Measurements from ENCODE around the gene CALM3. TPM values are rescaled to one million over a fixed set of nuclear protein-coding genes. Genes with fewer than 3 reads are reported as not detected.
A peak's percentile ranks its signal among the peaks of the same experiment; 100 is the strongest.

The CALM3 gene
- total and polyA plus RNA-seq, 2 donors from 2014 or later, result 217 to 350 TPM

- no peak for TF ChIP-seq CTCF (IDR thresholded peaks at IDR 0.05; ENCODE audit: borderline replicate concordance, extremely low read depth, insufficient read depth)
- H3K36me3 ChIP-seq (ENCODE audit: control insufficient read depth in 2 of 3, insufficient read depth in 3 of 3, low read length in 3 of 3), result no peaks in the 10 kb centered on the region
- no peaks in the 10 kb centered on the region for H3K27me3 ChIP-seq (ENCODE audit: control insufficient read depth, insufficient read depth, low read length)
- H3K9ac ChIP-seq (ENCODE audit: low read length in 3 of 3), result no peak overlapping the region
- no peak overlapping the region for H3K27ac ChIP-seq (ENCODE audit: low read depth in 2 of 2, low read length in 2 of 2)
- no peaks in the 10 kb centered on the region for H3K9me3 ChIP-seq (ENCODE audit: control insufficient read depth in 2 of 3, insufficient read depth in 1 of 3, low read length in 3 of 3)
- FAIRE-seq (no peak), DNase-seq (peak in 3 of 5 donors; percentile 14 to 22 (median 18))
- intact Hi-C loops (cut with DNase I), result no loop called here
- H3K4me3 ChIP-seq (ENCODE audit: low read length in 3 of 3), result no peak overlapping the region
- no peaks in the 10 kb centered on the region for H3K4me1 ChIP-seq (ENCODE audit: control insufficient read depth in 2 of 3, insufficient read depth in 2 of 3, low read depth in 1 of 3, low read length in 3 of 3)
These were observed 26.6 kb upstream of the CALM3 start for GRCh38 chr19:46574533-46574932.

- H3K36me3 ChIP-seq (ENCODE audit: control insufficient read depth in 2 of 3, insufficient read depth in 3 of 3, low read length in 3 of 3), result no peaks in the 10 kb centered on the region
- no peaks in the 10 kb centered on the region for H3K9me3 ChIP-seq (ENCODE audit: control insufficient read depth in 2 of 3, insufficient read depth in 1 of 3, low read length in 3 of 3)
- no peaks in the 10 kb centered on the region for H3K27me3 ChIP-seq (ENCODE audit: control insufficient read depth, insufficient read depth, low read length)
- H3K9ac ChIP-seq (ENCODE audit: low read length in 3 of 3), result no peak overlapping the region
- DNase-seq, result no peak
- H3K27ac ChIP-seq (ENCODE audit: low read depth in 2 of 2, low read length in 2 of 2), result no peak overlapping the region
- no peak for TF ChIP-seq CTCF (IDR thresholded peaks at IDR 0.05; ENCODE audit: borderline replicate concordance, extremely low read depth, insufficient read depth)
- intact Hi-C loops (cut with DNase I), result no loop called here
- H3K4me1 ChIP-seq (ENCODE audit: control insufficient read depth in 2 of 3, insufficient read depth in 2 of 3, low read depth in 1 of 3, low read length in 3 of 3), result no peaks in the 10 kb centered on the region
- no peak for FAIRE-seq
- H3K4me3 ChIP-seq (ENCODE audit: low read length in 3 of 3), result no peak overlapping the region
These were observed 22.7 kb upstream of the CALM3 start for GRCh38 chr19:46578450-46578849.

- Histone ChIP-seq H3K9me3 (ENCODE audit: control insufficient read depth in 2 of 3, insufficient read depth in 1 of 3, low read length in 3 of 3) (no peaks in the 10 kb centered on the region), H3K4me3 (ENCODE audit: low read length in 3 of 3) (no peak overlapping the region), H3K4me1 (ENCODE audit: control insufficient read depth in 2 of 3, insufficient read depth in 2 of 3, low read depth in 1 of 3, low read length in 3 of 3) (no peaks in the 10 kb centered on the region), H3K9ac (ENCODE audit: low read length in 3 of 3) (no peak overlapping the region), H3K36me3 (ENCODE audit: control insufficient read depth in 2 of 3, insufficient read depth in 3 of 3, low read length in 3 of 3) (no peaks in the 10 kb centered on the region), H3K27ac (ENCODE audit: low read depth in 2 of 2, low read length in 2 of 2) (no peak overlapping the region), H3K27me3 (ENCODE audit: control insufficient read depth, insufficient read depth, low read length) (no peaks in the 10 kb centered on the region)
- intact Hi-C loops (cut with DNase I), result no loop called here
- DNase-seq, result peak in 2 of 5 donors; percentile 19 to 25
- no peak for FAIRE-seq
- no peak for TF ChIP-seq CTCF (IDR thresholded peaks at IDR 0.05; ENCODE audit: borderline replicate concordance, extremely low read depth, insufficient read depth)
These were observed 21.7 kb upstream of the CALM3 start for GRCh38 chr19:46579361-46579879.

- H3K9ac ChIP-seq (ENCODE audit: low read length in 3 of 3), result no peak overlapping the region
- FAIRE-seq (no peak), DNase-seq (no peak)
- no peaks in the 10 kb centered on the region for H3K27me3 ChIP-seq (ENCODE audit: control insufficient read depth, insufficient read depth, low read length)
- no peaks in the 10 kb centered on the region for H3K9me3 ChIP-seq (ENCODE audit: control insufficient read depth in 2 of 3, insufficient read depth in 1 of 3, low read length in 3 of 3)
- no peak for TF ChIP-seq CTCF (IDR thresholded peaks at IDR 0.05; ENCODE audit: borderline replicate concordance, extremely low read depth, insufficient read depth)
- intact Hi-C loops (cut with DNase I), result no loop called here
- no peaks in the 10 kb centered on the region for H3K4me1 ChIP-seq (ENCODE audit: control insufficient read depth in 2 of 3, insufficient read depth in 2 of 3, low read depth in 1 of 3, low read length in 3 of 3)
- H3K27ac ChIP-seq (ENCODE audit: low read depth in 2 of 2, low read length in 2 of 2), result no peak overlapping the region
- H3K4me3 ChIP-seq (ENCODE audit: low read length in 3 of 3), result no peak overlapping the region
- no peaks in the 10 kb centered on the region for H3K36me3 ChIP-seq (ENCODE audit: control insufficient read depth in 2 of 3, insufficient read depth in 3 of 3, low read length in 3 of 3)
These were observed 20.9 kb upstream of the CALM3 start for GRCh38 chr19:46580247-46580646.

Data from kidney (tissue), 14 donors.